ENCODE results near the gene PTMS. TPM values are rescaled to one million over a fixed set of nuclear protein-coding genes. Genes with fewer than 3 reads are reported as not detected.
A peak's percentile ranks its signal among the peaks of the same experiment; 100 is the strongest.

Gene PTMS
- total and polyA plus RNA-seq, 2 experiments from 2014 or later = 111 to 238 TPM

GRCh38 chr12:6752921-6753771 lies 13.0 kb upstream of the PTMS start, which contains the start of gene MLF2 (continued):
- TF ChIP-seq ZNF462 (CRISPR knock-in tag; IDR thresholded peaks at IDR 0.05) = no peak
- TF ChIP-seq JUNB (IDR thresholded peaks at IDR 0.05; ENCODE audit: unreplicated experiment) = no peak

- H2AFZ ChIP-seq = peak overlapping the region; percentile 80; the same call in 1 of the 2 replicates
- peaks cover 29% of the 10 kb centered on the region for H3K4me1 Mint-ChIP-seq
- no peak for TF ChIP-seq POLR2AphosphoS5 (IDR thresholded peaks at IDR 0.05; ENCODE audit: low read depth)
- TF ChIP-seq ZNF114 (CRISPR knock-in tag; IDR thresholded peaks at IDR 0.05) = no peak
- no peak for TF ChIP-seq ZNF462 (CRISPR knock-in tag; IDR thresholded peaks at IDR 0.05)
- TF ChIP-seq ETS1 (IDR thresholded peaks at IDR 0.05) = no peak
- TF ChIP-seq CREB1 (CRISPR knock-in tag; IDR thresholded peaks at IDR 0.05; ENCODE audit: low read depth) = no peak
Measured at GRCh38 chr12:6753772-6754356, 12.3 kb upstream of the PTMS start.

More at GRCh38 chr12:6753772-6754356, 12.3 kb upstream of the PTMS start:
- H3K27ac ChIP-seq (ENCODE audit: low read depth) = peak overlapping the region; percentile 67
- H3K9me2 ChIP-seq (ENCODE audit: insufficient read depth) = no peaks in the 10 kb centered on the region
- H3K4me3 Mint-ChIP-seq = peak overlapping the region; percentile 91
- H3K4me1 ChIP-seq (ENCODE audit: insufficient read depth) = peaks cover 22% of the 10 kb centered on the region
- peaks cover 5% of the 10 kb centered on the region; the same call in 1 of the 2 replicates for H3F3A ChIP-seq (replicated peaks; ENCODE audit: low read depth)
- H3K27me3 ChIP-seq (ENCODE audit: insufficient read depth) = no peaks in the 10 kb centered on the region
- H4K20me1 ChIP-seq (replicated peaks; ENCODE audit: insufficient read depth) = peaks cover 15% of the 10 kb centered on the region; the same call in 1 of the 2 replicates
- H3K27me3 Mint-ChIP-seq (ENCODE audit: insufficient read depth, low read depth, poor library complexity) = peaks cover 21% of the 10 kb centered on the region
- peaks cover 35% of the 10 kb centered on the region for H3K36me3 Mint-ChIP-seq (ENCODE audit: low read depth)
- H3K79me2 ChIP-seq (replicated peaks; ENCODE audit: insufficient read depth) = peaks cover 24% of the 10 kb centered on the region
- peaks cover 31% of the 10 kb centered on the region for H3K36me3 ChIP-seq (ENCODE audit: insufficient read depth)
- peak overlapping the region; percentile 97 for H3K4me3 ChIP-seq
- peak; percentile 15 for ATAC-seq
- peak; percentile 98 for DNase-seq (ENCODE audit: low spot score)
- no peaks in the 10 kb centered on the region for H3K9me3 Mint-ChIP-seq
- H3K4me2 ChIP-seq = peak overlapping the region; percentile 73
- H3K27ac Mint-ChIP-seq = peak overlapping the region; percentile 88; the same call in 1 of the 2 replicates

Data from GM23338 (cell line).